ENCODE measurements around the gene PRTN3. TPM values are rescaled to one million over a fixed set of nuclear protein-coding genes. Genes with fewer than 3 reads are reported as not detected.
A peak's percentile ranks its signal among the peaks of the same experiment; 100 is the strongest.
"Not testable (repeated sequence)": the region's sequence is repeated elsewhere in the genome, so short reads cannot be mapped to it uniquely, and the experiment has no call there.

PRTN3 gene
- total RNA-seq, 4 donors from 2014 or later, result not detected

- peaks cover 0 to 93% (median 1%) of the 10 kb centered on the region in 4 donors for H3K27me3 ChIP-seq
- H3K9me3 ChIP-seq, result no peaks in the 10 kb centered on the region
- TF ChIP-seq POLR2A (IDR thresholded peaks at IDR 0.05) (no peak), CTCF (IDR thresholded peaks at IDR 0.05) (no peak)
- 22 to 33% methylated on average over 11 to 17 of the region's 28 CpGs for WGBS, 2 donors
- no peak for DNase-seq
- H3K36me3 ChIP-seq, result no peaks in the 10 kb centered on the region
- H3K27ac ChIP-seq, result peak overlapping the region; percentile 55 to 90 (median 78)
- intact Hi-C loops (cut with DNase I), result loop anchor here (10.0 kb wide), 2 partner anchors 76 to 134 kb away; partner anchors contain the start of gene WDR18
- peak overlapping the region in 1 of 4 donors; percentile 47 for H3K4me3 ChIP-seq
- peaks cover 15 to 40% (median 16%) of the 10 kb centered on the region in 3 donors for H3K4me1 ChIP-seq
Measured at GRCh38 chr19:850221-850978, 9.6 kb downstream of the PRTN3 start.

GRCh38 chr19:850979-851335, 10.2 kb downstream of the PRTN3 start:
- no peak for DNase-seq
- 6 to 67% methylated on average over 1 to 5 of the region's 13 CpGs for WGBS, 2 donors
- H3K36me3 ChIP-seq, result no peaks in the 10 kb centered on the region
- peaks cover 15 to 40% (median 16%) of the 10 kb centered on the region in 3 donors for H3K4me1 ChIP-seq
- H3K27me3 ChIP-seq, result peaks cover 0 to 93% (median 1%) of the 10 kb centered on the region in 4 donors
- no peak for TF ChIP-seq POLR2A (IDR thresholded peaks at IDR 0.05)
- no peak for TF ChIP-seq CTCF (IDR thresholded peaks at IDR 0.05)
- intact Hi-C loops (cut with DNase I), result loop anchor here (10.0 kb wide), 2 partner anchors 76 to 134 kb away; partner anchors contain the start of gene WDR18
- H3K9me3 ChIP-seq, result no peaks in the 10 kb centered on the region
- peak overlapping the region; percentile 26 to 90 (median 78) for H3K27ac ChIP-seq
- peak overlapping the region in 1 of 4 donors; percentile 47 for H3K4me3 ChIP-seq

GRCh38 chr19:852136-853013, 11.6 kb downstream of the PRTN3 start, which contains the start of gene ELANE:
Gene ELANE (plus strand): TSS chr19:852303. CDS start chr19:852329, 26 bp downstream.
- H3K27me3 ChIP-seq, result peaks cover 0 to 81% (median 1%) of the 10 kb centered on the region in 4 donors
- peaks cover 15 to 40% (median 16%) of the 10 kb centered on the region in 3 donors for H3K4me1 ChIP-seq
- H3K36me3 ChIP-seq, result no peaks in the 10 kb centered on the region
- H3K4me3 ChIP-seq, result no peak within 1 kb of the TSS
- intact Hi-C loops (cut with DNase I), result loop anchor here (10.0 kb wide), 2 partner anchors 78 to 132 kb away; partner anchors contain the start of gene WDR18
- no peak for DNase-seq
- TF ChIP-seq CTCF (IDR thresholded peaks at IDR 0.05) (no peak), POLR2A (IDR thresholded peaks at IDR 0.05) (no peak)
- peak within 1 kb of the TSS; percentile 26 to 90 (median 78) for H3K27ac ChIP-seq
- no peaks in the 10 kb centered on the region for H3K9me3 ChIP-seq
- WGBS, 2 donors, result 44 to 46% methylated on average over 14 to 21 of the region's 55 CpGs

GRCh38 chr19:853014-853585, 12.3 kb downstream of the PRTN3 start:
- H3K4me3 ChIP-seq, result no peak overlapping the region
- WGBS, 2 donors, result no CpG with 5 or more reads among the region's 67 CpGs
- no peaks in the 10 kb centered on the region for H3K36me3 ChIP-seq
- H3K4me1 ChIP-seq, result peaks cover 9 to 35% (median 16%) of the 10 kb centered on the region in 3 donors
- no peak overlapping the region for H3K27ac ChIP-seq
- TF ChIP-seq POLR2A (IDR thresholded peaks at IDR 0.05) (no peak), CTCF (IDR thresholded peaks at IDR 0.05) (no peak)
- no peak for DNase-seq
- peaks cover 0 to 77% (median 0%) of the 10 kb centered on the region in 4 donors for H3K27me3 ChIP-seq
- no peaks in the 10 kb centered on the region for H3K9me3 ChIP-seq
- intact Hi-C loops (cut with DNase I), result loop anchor here (10.0 kb wide), 2 partner anchors 78 to 132 kb away; partner anchors contain the start of gene WDR18

GRCh38 chr19:853614-854220, 12.9 kb downstream of the PRTN3 start:
- Histone ChIP-seq H3K27me3 (peaks cover 0 to 77% (median 0%) of the 10 kb centered on the region in 4 donors), H3K4me1 (peaks cover 8 to 33% (median 16%) of the 10 kb centered on the region in 3 donors)
- WGBS, 2 donors, result 70 to 82% methylated on average over 4 of the region's 17 CpGs
- not testable (repeated sequence) for H3K27ac ChIP-seq, H3K4me3 ChIP-seq, H3K9me3 ChIP-seq, DNase-seq, H3K36me3 ChIP-seq
- intact Hi-C loops (cut with DNase I), result loop anchor here (10.0 kb wide), 2 partner anchors 79 to 131 kb away; partner anchors contain the start of gene WDR18
